NCI-H2227 (cell line): Measurements from ENCODE around the gene ATG9B.

Source experiments
- DNase-seq: peaks from one replicate; lab custom pipeline; 2025; ENCODE audit not compliant: unreplicated experiment; lab: John Stamatoyannopoulos, UW

ATG9B gene

GRCh38 chr7:151001546-151001945 lies 22.7 kb downstream of the ATG9B start:
- no peak for DNase-seq

DNA sequence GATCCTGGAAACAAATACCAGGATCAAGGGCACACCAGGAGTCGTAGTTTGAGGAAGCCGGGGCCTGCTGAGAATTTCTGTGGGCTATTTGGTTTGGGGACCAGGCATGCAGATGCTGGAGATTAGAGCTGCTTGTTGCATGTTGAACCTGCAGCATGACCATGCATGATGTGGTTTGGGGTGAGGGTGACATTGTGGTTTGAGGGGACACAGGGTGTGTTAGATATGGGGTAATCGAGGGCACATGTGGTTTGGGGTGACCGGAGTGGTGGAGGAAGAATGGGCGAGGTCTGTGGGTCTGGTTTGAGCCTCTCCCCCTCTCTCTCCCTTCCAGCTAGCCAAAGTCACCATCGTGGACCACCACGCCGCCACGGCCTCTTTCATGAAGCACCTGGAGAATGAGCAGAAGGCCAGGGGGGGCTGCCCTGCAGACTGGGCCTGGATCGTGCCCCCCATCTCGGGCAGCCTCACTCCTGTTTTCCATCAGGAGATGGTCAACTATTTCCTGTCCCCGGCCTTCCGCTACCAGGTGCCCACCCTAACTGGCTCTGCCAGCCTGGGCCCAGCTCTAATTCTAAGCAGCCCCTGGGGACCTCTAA lies 23.3 kb downstream of the ATG9B start:
- no peak for DNase-seq

DNA sequence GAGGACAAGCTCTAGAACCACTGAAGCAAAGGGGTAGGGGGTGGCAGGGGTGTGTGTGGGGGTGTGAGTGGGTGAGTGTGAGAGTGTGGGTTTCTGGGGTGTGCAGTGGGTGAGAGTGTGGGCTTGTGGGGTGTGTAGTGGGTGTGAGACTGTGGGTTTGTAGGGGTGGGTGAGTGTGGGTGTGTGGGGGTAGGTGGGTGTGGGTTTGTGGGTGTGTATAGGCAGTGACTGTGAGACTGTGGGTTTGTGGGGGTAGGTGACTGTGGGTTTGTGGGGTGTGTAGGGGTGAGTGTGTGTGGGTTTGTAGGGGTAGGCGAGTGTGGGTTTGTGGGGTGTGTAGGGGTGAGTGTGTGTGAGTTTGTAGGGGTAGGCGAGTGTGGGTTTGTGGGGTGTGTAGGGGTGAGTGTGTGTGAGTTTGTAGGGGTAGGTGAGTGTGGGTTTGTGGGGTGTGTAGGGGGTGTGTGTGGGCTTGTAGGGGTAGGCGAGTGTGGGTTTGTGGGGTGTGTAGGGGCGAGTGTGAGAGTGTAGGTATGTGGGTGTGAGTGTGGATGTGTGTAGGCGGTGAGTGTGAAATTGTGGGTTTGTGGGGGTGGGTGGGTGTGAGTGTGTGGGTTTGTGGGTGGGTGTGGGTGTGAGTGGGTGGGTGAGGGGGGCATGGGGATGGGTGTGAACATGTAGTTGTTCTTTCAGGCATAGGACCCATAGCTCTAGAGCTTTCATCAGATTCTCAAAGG lies 24.6 kb downstream of the ATG9B start:
- no peak for DNase-seq

- no peak for DNase-seq
These were observed 25.3 kb downstream of the ATG9B start for GRCh38 chr7:150999001-150999400.

GRCh38 chr7:150998341-150998740 lies 26.0 kb downstream of the ATG9B start:
- no peak for DNase-seq

- no peak for DNase-seq
These were observed 26.5 kb downstream of the ATG9B start for GRCh38 chr7:150997817-150998216.

DNA sequence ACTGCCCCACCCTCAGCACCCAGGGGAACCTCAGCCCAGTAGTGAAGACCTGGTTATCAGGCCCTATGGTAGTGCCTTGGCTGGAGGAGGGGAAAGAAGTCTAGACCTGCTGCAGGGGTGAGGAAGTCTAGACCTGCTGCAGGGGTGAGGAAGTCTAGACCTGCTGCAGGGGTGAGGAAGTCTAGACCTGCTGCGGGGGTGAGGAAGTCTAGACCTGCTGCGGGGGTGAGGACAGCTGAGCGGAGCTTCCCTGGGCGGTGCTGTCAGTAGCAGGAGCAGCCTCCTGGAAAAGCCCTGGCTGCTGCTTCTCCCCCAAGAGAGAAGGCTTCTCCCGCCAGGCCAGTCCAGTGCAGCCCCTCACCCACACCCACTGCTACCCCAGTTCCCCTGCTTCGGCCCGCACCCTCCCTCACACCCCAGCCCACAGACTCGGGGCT lies 27.2 kb downstream of the ATG9B start:
- DNase-seq = no peak

DNA sequence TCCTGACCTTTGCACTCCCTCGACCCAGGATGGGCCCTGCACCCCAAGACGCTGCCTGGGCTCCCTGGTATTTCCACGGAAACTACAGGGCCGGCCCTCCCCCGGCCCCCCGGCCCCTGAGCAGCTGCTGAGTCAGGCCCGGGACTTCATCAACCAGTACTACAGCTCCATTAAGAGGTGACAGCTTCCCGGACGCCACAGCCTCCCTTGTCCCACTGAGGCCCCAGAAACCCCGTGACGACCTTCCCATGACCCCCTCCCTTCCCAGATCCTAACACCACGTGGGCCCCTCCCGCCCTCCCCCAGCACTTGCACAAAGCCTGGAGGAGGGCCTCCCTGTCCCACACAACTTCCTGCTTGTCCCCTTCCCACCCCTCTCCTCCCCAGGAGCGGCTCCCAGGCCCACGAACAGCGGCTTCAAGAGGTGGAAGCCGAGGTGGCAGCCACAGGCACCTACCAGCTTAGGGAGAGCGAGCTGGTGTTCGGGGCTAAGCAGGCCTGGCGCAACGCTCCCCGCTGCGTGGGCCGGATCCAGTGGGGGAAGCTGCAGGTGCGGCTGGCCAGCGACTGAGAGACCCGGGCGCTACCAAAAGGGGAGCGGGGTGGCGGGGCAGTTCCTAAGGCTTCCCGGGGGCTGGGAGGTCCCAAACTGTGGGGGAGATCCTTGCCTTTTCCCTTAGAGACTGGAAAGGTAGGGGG lies 27.8 kb downstream of the ATG9B start:
- no peak for DNase-seq

DNA sequence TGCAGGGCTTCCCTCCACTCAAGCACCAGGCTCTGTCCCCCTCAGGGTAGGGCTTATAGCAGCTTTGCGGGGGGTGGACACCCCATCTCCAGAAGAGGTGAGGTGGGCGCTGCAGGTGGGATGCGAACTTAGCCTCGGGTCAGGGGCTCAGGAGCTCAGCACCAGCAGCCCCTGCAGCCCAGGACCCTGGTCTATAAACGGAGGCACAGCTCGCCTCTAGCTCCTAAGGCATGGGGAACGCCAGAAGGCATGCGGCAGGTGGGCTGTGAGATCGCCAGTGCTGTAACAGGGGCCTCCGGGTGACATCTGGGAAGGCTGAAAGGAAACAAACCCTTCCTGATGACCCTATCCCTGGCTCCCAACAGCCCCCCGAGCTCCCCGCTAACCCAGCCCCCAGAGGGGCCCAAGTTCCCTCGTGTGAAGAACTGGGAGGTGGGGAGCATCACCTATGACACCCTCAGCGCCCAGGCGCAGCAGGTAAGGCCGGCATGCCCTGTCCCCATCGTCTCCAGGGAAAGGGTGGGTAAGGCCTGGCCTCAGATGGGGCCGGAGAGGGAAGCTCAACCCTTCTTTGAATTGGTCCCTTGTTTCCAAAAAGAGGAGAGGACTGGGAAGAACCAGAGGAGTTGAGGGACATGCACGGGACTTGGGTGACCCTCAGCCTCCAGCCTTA lies 29.3 kb downstream of the ATG9B start:
- no peak for DNase-seq

GRCh38 chr7:150994141-150994837 lies 30.0 kb downstream of the ATG9B start:
- DNase-seq = no peak

GRCh38 chr7:150993511-150993910 lies 30.8 kb downstream of the ATG9B start:
- DNase-seq = no peak

DNA sequence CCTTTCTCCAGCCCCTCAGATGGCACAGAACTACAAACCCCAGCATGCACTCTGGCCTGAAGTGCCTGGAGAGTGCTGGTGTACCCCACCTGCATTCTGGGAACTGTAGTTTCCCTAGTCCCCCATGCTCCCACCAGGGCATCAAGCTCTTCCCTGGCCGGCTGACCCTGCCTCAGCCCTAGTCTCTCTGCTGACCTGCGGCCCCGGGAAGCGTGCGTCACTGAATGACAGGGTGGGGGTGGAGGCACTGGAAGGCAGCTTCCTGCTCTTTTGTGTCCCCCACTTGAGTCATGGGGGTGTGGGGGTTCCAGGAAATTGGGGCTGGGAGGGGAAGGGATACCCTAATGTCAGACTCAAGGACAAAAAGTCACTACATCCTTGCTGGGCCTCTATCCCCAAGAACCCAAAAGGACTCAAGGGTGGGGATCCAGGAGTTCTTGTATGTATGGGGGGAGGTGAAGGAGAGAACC lies 31.4 kb downstream of the ATG9B start:
- DNase-seq = peak; percentile 73

- no peak for DNase-seq
These were observed 32.1 kb downstream of the ATG9B start for GRCh38 chr7:150992051-150992640.

- no peak for DNase-seq
These were observed 33.7 kb downstream of the ATG9B start, which contains the start of gene NOS3 for GRCh38 chr7:150990416-150991186. Gene NOS3, plus strand, starts transcription at chr7:150991017. Its CDS starts 2,787 bp downstream, at chr7:150993804.

DNA sequence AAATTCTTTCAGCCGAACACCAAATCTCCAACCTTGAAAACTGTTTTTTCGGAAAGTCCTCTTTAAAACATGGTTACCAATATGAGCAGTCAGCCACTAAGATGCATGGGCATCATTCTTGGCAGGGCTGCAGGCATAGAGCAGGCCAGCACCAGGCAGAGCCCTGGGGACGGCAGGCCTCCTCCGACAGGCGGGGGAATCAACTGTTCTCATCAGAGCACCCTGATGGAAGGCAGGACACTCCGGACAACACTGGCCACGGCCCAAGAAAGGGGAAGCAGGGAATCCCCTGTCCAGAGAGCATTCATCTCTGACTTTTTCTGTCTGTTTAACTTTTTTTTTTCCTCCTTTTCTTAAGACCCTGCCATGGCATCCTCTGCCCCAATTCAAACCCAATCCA lies 34.8 kb downstream of the ATG9B start:
- DNase-seq = no peak

- DNase-seq = peak; percentile 96
These were observed 35.8 kb downstream of the ATG9B start for GRCh38 chr7:150988230-150989226.

DNA sequence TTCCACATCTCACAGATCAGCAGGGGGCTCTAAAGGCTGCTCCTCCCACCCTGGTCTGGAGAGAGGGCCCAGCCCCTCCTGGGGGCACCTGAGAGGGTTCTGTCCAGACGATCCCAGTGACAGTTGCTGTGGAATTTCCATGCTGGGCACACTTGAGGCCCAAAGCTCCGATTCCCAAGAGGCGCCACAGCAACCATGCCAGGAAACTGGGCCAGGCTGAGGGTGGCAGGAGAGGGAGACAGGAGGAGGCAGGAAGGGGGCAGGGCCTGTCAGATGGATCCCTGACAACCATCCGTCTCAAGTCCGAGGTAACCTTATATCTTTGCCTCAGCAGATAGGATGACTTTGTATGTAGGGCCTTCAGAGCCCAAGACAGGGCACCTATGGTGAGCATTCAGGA lies 37.7 kb downstream of the ATG9B start:
- no peak for DNase-seq

- peak; percentile 62 for DNase-seq
These were observed 38.2 kb downstream of the ATG9B start for GRCh38 chr7:150986099-150986512.
